WTC11 (cell line): Measurements from ENCODE around the gene PSMD11. TPM values are rescaled to one million over a fixed set of nuclear protein-coding genes. Genes with fewer than 3 reads are reported as not detected.

Source experiments
- ATAC-seq: fragments of 200-7000 bp; cut with Tn5 transposase; 2 replicates; pipeline ENCODE4 v1.10.0; 2021; ENCODE audit warnings: mild to moderate bottlenecking, moderate library complexity
- CTCF ChIA-PET: fragments of 300-600 bp; sonication (Branson Sonifier 250); formaldehyde crosslinking; loops from one replicate; lab custom pipeline; 2021; ENCODE audit warnings: antibody characterized with exemption; lab: Charles Lee
- POLR2A ChIA-PET: fragments of 350-600 bp; sonication (Branson Sonifier 250); formaldehyde crosslinking; loops from one replicate; lab custom pipeline; 2021; ENCODE audit warnings: antibody characterized with exemption; lab: Charles Lee
- DNase-seq: peaks from one replicate; pipeline ENCODE4 v3.0.0; 2021; ENCODE audit warnings: low spot score
- H3K27ac Mint-ChIP-seq: 2 replicates; pipeline ENCODE4 v1.8.0; 2021; ENCODE audit warnings: mixed read lengths
- H3K27me3 Mint-ChIP-seq: 2 replicates; pipeline ENCODE4 v1.8.0; 2021; ENCODE audit warnings: low read depth, mild to moderate bottlenecking, moderate library complexity, mixed read lengths
- H3K36me3 Mint-ChIP-seq: 2 replicates; pipeline ENCODE4 v1.8.0; 2021; ENCODE audit warnings: mixed read lengths
- H3K4me1 Mint-ChIP-seq: 2 replicates; pipeline ENCODE4 v1.8.0; 2022; ENCODE audit warnings: mixed read lengths
- H3K4me3 Mint-ChIP-seq: 2 replicates; pipeline ENCODE4 v1.8.0; 2021; ENCODE audit warnings: mild to moderate bottlenecking, moderate library complexity, mixed read lengths
- H3K9me3 Mint-ChIP-seq: 2 replicates; pipeline ENCODE4 v1.8.0; 2021; ENCODE audit warnings: mixed read lengths
- GTF2I ChIP-seq: fragments of 250-450 bp; sonication (Bioruptor Pico); conservative IDR thresholded peaks from 2 replicates; pipeline ENCODE4 v1.4.0; 2021; ENCODE audit warnings: mild to moderate bottlenecking
- IRF2 ChIP-seq: sonication (generic); formaldehyde crosslinking; IDR thresholded peaks from 2 replicates; pipeline ENCODE4 v1.8.0; 2022; ENCODE audit warnings: low read depth, missing genetic modification reagents, borderline replicate concordance
- MXD4 ChIP-seq: fragments of 250-450 bp; sonication (Bioruptor Pico); IDR thresholded peaks from 2 replicates; pipeline ENCODE4 v1.8.0; 2021; ENCODE audit warnings: mild to moderate bottlenecking, moderate library complexity, borderline replicate concordance
- NFATC4 ChIP-seq: fragments of 250-450 bp; sonication (Bioruptor Pico); IDR thresholded peaks from 2 replicates; pipeline ENCODE4 v1.9.0; 2021; ENCODE audit warnings: mild to moderate bottlenecking
- NFYB ChIP-seq: sonication (generic); formaldehyde crosslinking; conservative IDR thresholded peaks from 2 replicates; pipeline ENCODE4 v1.8.0; 2022; ENCODE audit warnings: low read depth, missing genetic modification reagents
- NR1H2 ChIP-seq: sonication (generic); formaldehyde crosslinking; IDR thresholded peaks from 2 replicates; pipeline ENCODE4 v1.9.0; 2021; ENCODE audit warnings: mild to moderate bottlenecking, moderate library complexity, missing genetic modification reagents
- RORB ChIP-seq: fragments of 250-450 bp; sonication (Bioruptor Pico); IDR thresholded peaks from 2 replicates; pipeline ENCODE4 v1.9.0; 2021; ENCODE audit warnings: mild to moderate bottlenecking
- TEAD4 ChIP-seq: sonication (generic); formaldehyde crosslinking; IDR thresholded peaks from 2 replicates; pipeline ENCODE4 v1.8.0; 2022; ENCODE audit warnings: mild to moderate bottlenecking, missing genetic modification reagents
- TP53 ChIP-seq: sonication (generic); formaldehyde crosslinking; IDR thresholded peaks from 2 replicates; pipeline ENCODE4 v1.8.1; 2023; ENCODE audit warnings: mild to moderate bottlenecking, missing genetic modification reagents
- ZNF416 ChIP-seq: fragments of 250-450 bp; sonication (Bioruptor Pico); IDR thresholded peaks from 2 replicates; pipeline ENCODE4 v1.9.0; 2021; ENCODE audit warnings: mild to moderate bottlenecking, inconsistent platforms
- ZNF671 ChIP-seq: fragments of 250-450 bp; sonication (Bioruptor Pico); IDR thresholded peaks from 2 replicates; pipeline ENCODE4 v1.8.0; 2021; ENCODE audit warnings: mild to moderate bottlenecking
- total RNA-seq: library from RNA; stranded (reverse); gene quantifications from 3 replicates; pipeline ENCODE4 v1.2.3, GENCODE V29; 2021
- TF ChIP-seq, protein P1 (sequence below): fragments of 250-450 bp; sonication (Bioruptor Pico); IDR thresholded peaks from 2 replicates; pipeline ENCODE4 v1.9.0; 2021; ENCODE audit warnings: moderate library complexity, mild to moderate bottlenecking, inconsistent platforms, borderline replicate concordance
- TF ChIP-seq, protein P2 (sequence below): sonication (generic); formaldehyde crosslinking; IDR thresholded peaks from 2 replicates; pipeline ENCODE4 v1.8.1; 2022; ENCODE audit warnings: mild to moderate bottlenecking, missing genetic modification reagents, moderate library complexity, borderline replicate concordance
- TF ChIP-seq, protein P3 (sequence below): sonication (generic); formaldehyde crosslinking; conservative IDR thresholded peaks from 2 replicates; pipeline ENCODE4 v1.8.1; 2023; ENCODE audit warnings: mild to moderate bottlenecking, low read depth, missing genetic modification reagents, moderate library complexity
- TF ChIP-seq, protein P4 (sequence below): sonication (generic); formaldehyde crosslinking; IDR thresholded peaks from 2 replicates; pipeline ENCODE4 v1.8.0; 2023; ENCODE audit warnings: missing genetic modification reagents
- TF ChIP-seq, protein P5 (sequence below): sonication (generic); formaldehyde crosslinking; IDR thresholded peaks from 2 replicates; pipeline ENCODE4 v1.8.1; 2023; ENCODE audit warnings: mild to moderate bottlenecking, missing genetic modification reagents, moderate library complexity
- TF ChIP-seq, protein P6 (sequence below): fragments of 250-450 bp; sonication (Bioruptor Pico); IDR thresholded peaks from 2 replicates; pipeline ENCODE4 v2.1.2; 2022; ENCODE audit warnings: mild to moderate bottlenecking, moderate library complexity
- TF ChIP-seq, protein P7 (sequence below): sonication (generic); formaldehyde crosslinking; IDR thresholded peaks from 2 replicates; pipeline ENCODE4 v1.8.0; 2022; ENCODE audit warnings: missing genetic modification reagents

The PSMD11 gene
- total RNA-seq, 1 experiment from 2014 or later, result 155 TPM

DNA sequence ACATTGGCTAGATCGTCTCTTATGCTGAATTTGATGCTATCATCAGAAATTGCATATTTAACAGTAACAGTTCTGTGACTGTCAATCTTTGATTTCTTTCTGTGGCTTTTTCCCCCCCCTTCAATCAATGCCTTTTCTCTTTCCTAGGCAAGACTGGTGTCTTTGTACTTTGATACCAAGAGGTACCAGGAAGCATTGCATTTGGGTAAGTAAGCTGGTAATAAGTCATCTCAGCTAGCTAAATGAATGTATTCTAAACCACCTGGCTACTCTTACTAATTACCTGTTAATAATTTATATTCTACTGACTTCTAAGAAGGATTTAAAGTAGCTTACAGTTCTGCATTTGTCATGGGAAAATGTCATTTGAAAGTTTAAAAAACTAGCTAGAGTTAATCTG is 20.1 kb downstream of the PSMD11 start (continued):
- no peak for TF ChIP-seq NR1H2 (CRISPR knock-in tag)
- no peak for TF ChIP-seq TEAD4 (CRISPR knock-in tag)
- TF ChIP-seq RORB (CRISPR knock-in tag), result no peak
- TF ChIP-seq, protein P1, sequence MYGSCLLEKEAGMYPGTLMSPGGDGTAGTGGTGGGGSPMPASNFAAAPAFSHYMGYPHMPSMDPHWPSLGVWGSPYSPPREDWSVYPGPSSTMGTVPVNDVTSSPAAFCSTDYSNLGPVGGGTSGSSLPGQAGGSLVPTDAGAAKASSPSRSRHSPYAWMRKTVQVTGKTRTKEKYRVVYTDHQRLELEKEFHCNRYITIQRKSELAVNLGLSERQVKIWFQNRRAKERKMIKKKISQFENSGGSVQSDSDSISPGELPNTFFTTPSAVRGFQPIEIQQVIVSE (CRISPR knock-in tag), result no peak
- TF ChIP-seq, protein P2, sequence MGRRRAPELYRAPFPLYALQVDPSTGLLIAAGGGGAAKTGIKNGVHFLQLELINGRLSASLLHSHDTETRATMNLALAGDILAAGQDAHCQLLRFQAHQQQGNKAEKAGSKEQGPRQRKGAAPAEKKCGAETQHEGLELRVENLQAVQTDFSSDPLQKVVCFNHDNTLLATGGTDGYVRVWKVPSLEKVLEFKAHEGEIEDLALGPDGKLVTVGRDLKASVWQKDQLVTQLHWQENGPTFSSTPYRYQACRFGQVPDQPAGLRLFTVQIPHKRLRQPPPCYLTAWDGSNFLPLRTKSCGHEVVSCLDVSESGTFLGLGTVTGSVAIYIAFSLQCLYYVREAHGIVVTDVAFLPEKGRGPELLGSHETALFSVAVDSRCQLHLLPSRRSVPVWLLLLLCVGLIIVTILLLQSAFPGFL (CRISPR knock-in tag), result no peak
- no peak for TF ChIP-seq MXD4
- no peak for TF ChIP-seq IRF2
- TF ChIP-seq, protein P3, sequence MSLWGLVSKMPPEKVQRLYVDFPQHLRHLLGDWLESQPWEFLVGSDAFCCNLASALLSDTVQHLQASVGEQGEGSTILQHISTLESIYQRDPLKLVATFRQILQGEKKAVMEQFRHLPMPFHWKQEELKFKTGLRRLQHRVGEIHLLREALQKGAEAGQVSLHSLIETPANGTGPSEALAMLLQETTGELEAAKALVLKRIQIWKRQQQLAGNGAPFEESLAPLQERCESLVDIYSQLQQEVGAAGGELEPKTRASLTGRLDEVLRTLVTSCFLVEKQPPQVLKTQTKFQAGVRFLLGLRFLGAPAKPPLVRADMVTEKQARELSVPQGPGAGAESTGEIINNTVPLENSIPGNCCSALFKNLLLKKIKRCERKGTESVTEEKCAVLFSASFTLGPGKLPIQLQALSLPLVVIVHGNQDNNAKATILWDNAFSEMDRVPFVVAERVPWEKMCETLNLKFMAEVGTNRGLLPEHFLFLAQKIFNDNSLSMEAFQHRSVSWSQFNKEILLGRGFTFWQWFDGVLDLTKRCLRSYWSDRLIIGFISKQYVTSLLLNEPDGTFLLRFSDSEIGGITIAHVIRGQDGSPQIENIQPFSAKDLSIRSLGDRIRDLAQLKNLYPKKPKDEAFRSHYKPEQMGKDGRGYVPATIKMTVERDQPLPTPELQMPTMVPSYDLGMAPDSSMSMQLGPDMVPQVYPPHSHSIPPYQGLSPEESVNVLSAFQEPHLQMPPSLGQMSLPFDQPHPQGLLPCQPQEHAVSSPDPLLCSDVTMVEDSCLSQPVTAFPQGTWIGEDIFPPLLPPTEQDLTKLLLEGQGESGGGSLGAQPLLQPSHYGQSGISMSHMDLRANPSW, result no peak
- TF ChIP-seq ZNF671 (CRISPR knock-in tag), result no peak
- TF ChIP-seq TP53 (CRISPR knock-in tag), result no peak
- TF ChIP-seq NFATC4 (CRISPR knock-in tag), result no peak
- TF ChIP-seq, protein P4, sequence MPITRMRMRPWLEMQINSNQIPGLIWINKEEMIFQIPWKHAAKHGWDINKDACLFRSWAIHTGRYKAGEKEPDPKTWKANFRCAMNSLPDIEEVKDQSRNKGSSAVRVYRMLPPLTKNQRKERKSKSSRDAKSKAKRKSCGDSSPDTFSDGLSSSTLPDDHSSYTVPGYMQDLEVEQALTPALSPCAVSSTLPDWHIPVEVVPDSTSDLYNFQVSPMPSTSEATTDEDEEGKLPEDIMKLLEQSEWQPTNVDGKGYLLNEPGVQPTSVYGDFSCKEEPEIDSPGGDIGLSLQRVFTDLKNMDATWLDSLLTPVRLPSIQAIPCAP (CRISPR knock-in tag), result no peak
- TF ChIP-seq, protein P5, sequence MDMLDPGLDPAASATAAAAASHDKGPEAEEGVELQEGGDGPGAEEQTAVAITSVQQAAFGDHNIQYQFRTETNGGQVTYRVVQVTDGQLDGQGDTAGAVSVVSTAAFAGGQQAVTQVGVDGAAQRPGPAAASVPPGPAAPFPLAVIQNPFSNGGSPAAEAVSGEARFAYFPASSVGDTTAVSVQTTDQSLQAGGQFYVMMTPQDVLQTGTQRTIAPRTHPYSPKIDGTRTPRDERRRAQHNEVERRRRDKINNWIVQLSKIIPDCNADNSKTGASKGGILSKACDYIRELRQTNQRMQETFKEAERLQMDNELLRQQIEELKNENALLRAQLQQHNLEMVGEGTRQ (CRISPR knock-in tag), result no peak

DNA sequence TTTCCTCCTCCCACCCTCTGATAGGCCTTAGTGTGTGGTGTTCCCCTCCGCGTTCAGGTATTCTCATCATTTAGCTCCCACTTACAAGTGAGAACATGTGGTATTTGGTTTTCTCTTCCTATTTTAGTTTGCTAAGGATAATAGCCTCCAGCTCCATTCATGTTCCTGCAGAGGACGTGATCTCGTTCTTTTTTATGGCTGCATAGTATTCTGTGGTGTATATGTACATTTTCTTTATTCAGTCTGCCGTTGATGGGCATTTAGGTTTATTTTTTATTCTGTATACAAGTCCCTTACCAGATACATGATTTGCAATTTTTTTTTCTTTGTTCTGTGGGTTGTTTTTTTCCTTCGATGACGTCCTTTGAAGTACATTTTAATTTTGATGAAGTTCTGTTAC is 23.6 kb downstream of the PSMD11 start:
- ChIA-PET CTCF (no interaction called here), POLR2A (interaction anchor here (1.4 kb wide), 1 partner anchor 19 kb away, joined by 8 read pairs; the partner anchor contains the start of gene CDK5R1)
- H3K4me1 Mint-ChIP-seq, result no peaks in the 10 kb centered on the region
- no peaks in the 10 kb centered on the region for H3K9me3 Mint-ChIP-seq
- no peak overlapping the region for H3K27ac Mint-ChIP-seq
- TF ChIP-seq TP53 (CRISPR knock-in tag) (no peak), ZNF671 (CRISPR knock-in tag) (no peak), GTF2I (CRISPR knock-in tag) (no peak), ZNF416 (CRISPR knock-in tag) (no peak), NFYB (CRISPR knock-in tag) (no peak)
- TF ChIP-seq, protein P6, sequence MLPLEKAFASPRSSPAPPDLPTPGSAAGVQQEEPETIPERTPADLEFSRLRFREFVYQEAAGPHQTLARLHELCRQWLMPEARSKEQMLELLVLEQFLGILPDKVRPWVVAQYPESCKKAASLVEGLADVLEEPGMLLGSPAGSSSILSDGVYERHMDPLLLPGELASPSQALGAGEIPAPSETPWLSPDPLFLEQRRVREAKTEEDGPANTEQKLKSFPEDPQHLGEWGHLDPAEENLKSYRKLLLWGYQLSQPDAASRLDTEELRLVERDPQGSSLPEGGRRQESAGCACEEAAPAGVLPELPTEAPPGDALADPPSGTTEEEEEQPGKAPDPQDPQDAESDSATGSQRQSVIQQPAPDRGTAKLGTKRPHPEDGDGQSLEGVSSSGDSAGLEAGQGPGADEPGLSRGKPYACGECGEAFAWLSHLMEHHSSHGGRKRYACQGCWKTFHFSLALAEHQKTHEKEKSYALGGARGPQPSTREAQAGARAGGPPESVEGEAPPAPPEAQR (CRISPR knock-in tag), result no peak
- TF ChIP-seq, protein P7, sequence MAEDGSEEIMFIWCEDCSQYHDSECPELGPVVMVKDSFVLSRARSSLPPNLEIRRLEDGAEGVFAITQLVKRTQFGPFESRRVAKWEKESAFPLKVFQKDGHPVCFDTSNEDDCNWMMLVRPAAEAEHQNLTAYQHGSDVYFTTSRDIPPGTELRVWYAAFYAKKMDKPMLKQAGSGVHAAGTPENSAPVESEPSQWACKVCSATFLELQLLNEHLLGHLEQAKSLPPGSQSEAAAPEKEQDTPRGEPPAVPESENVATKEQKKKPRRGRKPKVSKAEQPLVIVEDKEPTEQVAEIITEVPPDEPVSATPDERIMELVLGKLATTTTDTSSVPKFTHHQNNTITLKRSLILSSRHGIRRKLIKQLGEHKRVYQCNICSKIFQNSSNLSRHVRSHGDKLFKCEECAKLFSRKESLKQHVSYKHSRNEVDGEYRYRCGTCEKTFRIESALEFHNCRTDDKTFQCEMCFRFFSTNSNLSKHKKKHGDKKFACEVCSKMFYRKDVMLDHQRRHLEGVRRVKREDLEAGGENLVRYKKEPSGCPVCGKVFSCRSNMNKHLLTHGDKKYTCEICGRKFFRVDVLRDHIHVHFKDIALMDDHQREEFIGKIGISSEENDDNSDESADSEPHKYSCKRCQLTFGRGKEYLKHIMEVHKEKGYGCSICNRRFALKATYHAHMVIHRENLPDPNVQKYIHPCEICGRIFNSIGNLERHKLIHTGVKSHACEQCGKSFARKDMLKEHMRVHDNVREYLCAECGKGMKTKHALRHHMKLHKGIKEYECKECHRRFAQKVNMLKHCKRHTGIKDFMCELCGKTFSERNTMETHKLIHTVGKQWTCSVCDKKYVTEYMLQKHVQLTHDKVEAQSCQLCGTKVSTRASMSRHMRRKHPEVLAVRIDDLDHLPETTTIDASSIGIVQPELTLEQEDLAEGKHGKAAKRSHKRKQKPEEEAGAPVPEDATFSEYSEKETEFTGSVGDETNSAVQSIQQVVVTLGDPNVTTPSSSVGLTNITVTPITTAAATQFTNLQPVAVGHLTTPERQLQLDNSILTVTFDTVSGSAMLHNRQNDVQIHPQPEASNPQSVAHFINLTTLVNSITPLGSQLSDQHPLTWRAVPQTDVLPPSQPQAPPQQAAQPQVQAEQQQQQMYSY (CRISPR knock-in tag), result no peak
- ATAC-seq, result no peak
- no peak overlapping the region for H3K4me3 Mint-ChIP-seq
- H3K27me3 Mint-ChIP-seq, result no peaks in the 10 kb centered on the region
- H3K36me3 Mint-ChIP-seq, result peaks cover 69% of the 10 kb centered on the region
- no peak for DNase-seq
